ENCODE data around the gene DMC1.

The DMC1 gene

GRCh38 chr22:38489142-38489541, 80.8 kb downstream of the DMC1 start:
- no peak for TF ChIP-seq ZC3H10 (CRISPR knock-in tag; IDR thresholded peaks at IDR 0.05)
- TF ChIP-seq POU6F1 (CRISPR knock-in tag; IDR thresholded peaks at IDR 0.05; ENCODE audit: borderline replicate concordance, low read depth): no peak
- ATAC-seq: no peak

DNA sequence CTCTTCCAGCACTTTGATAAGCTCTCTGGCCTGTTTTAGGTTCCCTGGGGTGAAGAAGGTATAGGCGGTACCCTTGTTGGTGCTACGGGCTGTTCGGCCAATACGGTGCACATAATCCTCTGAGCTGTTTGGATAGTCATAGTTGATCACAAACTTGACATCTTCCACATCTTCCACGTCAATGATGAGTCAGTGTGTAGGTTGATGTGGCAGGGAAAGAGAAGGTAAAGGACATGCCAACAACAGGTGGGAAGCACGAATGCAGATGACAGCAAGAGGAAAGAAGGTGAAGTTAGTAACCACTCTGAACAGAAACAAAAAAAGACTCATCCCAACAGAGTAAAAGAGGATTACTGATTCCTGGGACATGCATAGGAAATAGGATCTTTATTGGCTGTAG, 82.0 kb downstream of the DMC1 start:
- TF ChIP-seq PPARA (CRISPR knock-in tag; IDR thresholded peaks at IDR 0.05; ENCODE audit: borderline replicate concordance) (no peak), ZC3H10 (CRISPR knock-in tag; IDR thresholded peaks at IDR 0.05) (no peak), ZNF70 (CRISPR knock-in tag; IDR thresholded peaks at IDR 0.05) (no peak), ZNF565 (CRISPR knock-in tag; conservative IDR thresholded peaks at IDR 0.05; ENCODE audit: low read depth) (no peak), ZFP3 (CRISPR knock-in tag; IDR thresholded peaks at IDR 0.05) (no peak), CSDC2 (CRISPR knock-in tag; IDR thresholded peaks at IDR 0.05) (no peak), ISL1 (CRISPR knock-in tag; IDR thresholded peaks at IDR 0.05) (no peak), CSRNP3 (CRISPR knock-in tag; IDR thresholded peaks at IDR 0.05) (no peak), ZFP30 (CRISPR knock-in tag; IDR thresholded peaks at IDR 0.05) (no peak), TCF4 (CRISPR knock-in tag; IDR thresholded peaks at IDR 0.05; ENCODE audit: borderline replicate concordance) (no peak), OSR1 (CRISPR knock-in tag; IDR thresholded peaks at IDR 0.05) (no peak), SNAI2 (CRISPR knock-in tag; IDR thresholded peaks at IDR 0.05) (no peak), POU6F1 (CRISPR knock-in tag; IDR thresholded peaks at IDR 0.05; ENCODE audit: borderline replicate concordance, low read depth) (no peak), ARNTL (CRISPR knock-in tag; IDR thresholded peaks at IDR 0.05; ENCODE audit: borderline replicate concordance, low read depth) (no peak), ESRRG (CRISPR knock-in tag; IDR thresholded peaks at IDR 0.05) (no peak)
- TF ChIP-seq, protein P1, sequence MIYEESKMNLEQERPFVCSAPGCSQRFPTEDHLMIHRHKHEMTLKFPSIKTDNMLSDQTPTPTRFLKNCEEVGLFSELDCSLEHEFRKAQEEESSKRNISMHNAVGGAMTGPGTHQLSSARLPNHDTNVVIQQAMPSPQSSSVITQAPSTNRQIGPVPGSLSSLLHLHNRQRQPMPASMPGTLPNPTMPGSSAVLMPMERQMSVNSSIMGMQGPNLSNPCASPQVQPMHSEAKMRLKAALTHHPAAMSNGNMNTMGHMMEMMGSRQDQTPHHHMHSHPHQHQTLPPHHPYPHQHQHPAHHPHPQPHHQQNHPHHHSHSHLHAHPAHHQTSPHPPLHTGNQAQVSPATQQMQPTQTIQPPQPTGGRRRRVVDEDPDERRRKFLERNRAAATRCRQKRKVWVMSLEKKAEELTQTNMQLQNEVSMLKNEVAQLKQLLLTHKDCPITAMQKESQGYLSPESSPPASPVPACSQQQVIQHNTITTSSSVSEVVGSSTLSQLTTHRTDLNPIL (CRISPR knock-in tag; IDR thresholded peaks at IDR 0.05; ENCODE audit: low read depth): no peak
- no peak for ATAC-seq

DNA sequence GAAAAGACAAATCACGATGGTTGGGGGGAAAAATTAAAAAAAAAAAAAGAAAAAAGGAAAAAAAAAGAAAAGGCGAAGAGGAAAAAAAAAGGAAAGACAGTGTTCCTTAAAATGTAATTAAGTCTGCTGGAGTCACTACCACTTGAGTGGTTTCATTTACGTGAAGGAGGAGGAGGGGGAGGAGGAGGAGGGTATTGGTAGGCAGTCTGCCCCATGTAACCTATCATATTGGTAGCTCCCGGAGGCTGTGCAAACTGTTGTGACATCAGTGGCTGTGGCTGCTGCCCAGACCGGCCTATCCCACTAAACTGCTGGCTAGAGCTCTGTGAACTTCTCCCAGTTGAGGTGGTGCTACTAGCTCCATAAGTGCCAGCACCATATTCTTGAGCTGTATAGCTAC, 84.2 kb downstream of the DMC1 start:
- no peak for TF ChIP-seq POU6F1 (CRISPR knock-in tag; IDR thresholded peaks at IDR 0.05; ENCODE audit: borderline replicate concordance, low read depth)
- TF ChIP-seq PPARA (CRISPR knock-in tag; IDR thresholded peaks at IDR 0.05; ENCODE audit: borderline replicate concordance): no peak
- no peak for TF ChIP-seq CSRNP3 (CRISPR knock-in tag; IDR thresholded peaks at IDR 0.05)
- TF ChIP-seq ZC3H10 (CRISPR knock-in tag; IDR thresholded peaks at IDR 0.05): no peak
- no peak for TF ChIP-seq RARB (CRISPR knock-in tag; IDR thresholded peaks at IDR 0.05)
- no peak for TF ChIP-seq ZNF70 (CRISPR knock-in tag; IDR thresholded peaks at IDR 0.05)
- no peak for TF ChIP-seq GLIS3 (CRISPR knock-in tag; IDR thresholded peaks at IDR 0.05)
- TF ChIP-seq ESRRG (CRISPR knock-in tag; IDR thresholded peaks at IDR 0.05): no peak
- no peak for TF ChIP-seq BACH2 (CRISPR knock-in tag; IDR thresholded peaks at IDR 0.05; ENCODE audit: borderline replicate concordance)
- no peak for TF ChIP-seq TOX (CRISPR knock-in tag; IDR thresholded peaks at IDR 0.05; ENCODE audit: borderline replicate concordance)
- TF ChIP-seq ZNF8 (CRISPR knock-in tag; IDR thresholded peaks at IDR 0.05): no peak
- no peak for TF ChIP-seq SNAI2 (CRISPR knock-in tag; IDR thresholded peaks at IDR 0.05)
- ATAC-seq: no peak
